T-cell (primary cell): ENCODE data around the gene C1QL4. TPM values are rescaled to one million over a fixed set of nuclear protein-coding genes. Genes with fewer than 3 reads are reported as not detected.
A peak's percentile ranks its signal among the peaks of the same experiment; 100 is the strongest.
"Not testable (repeated sequence)": the region's sequence is repeated elsewhere in the genome, so short reads cannot be mapped to it uniquely, and the experiment has no call there.

ENCODE experiments used
- ATAC-seq, 4 experiments: fragments of 200-7000 bp in 3 of 4; fragments of 150-1000 bp in 1 of 4; cut with Tn5 transposase; replicated peaks in 1 of 4; 1 replicate in 3 of 4; 2 replicates in 1 of 4; pipeline ENCODE4 v1.10.0; 2021; ENCODE audit warnings: moderate library complexity in 3 of 4, mild to moderate bottlenecking in 2 of 4, moderate number of reproducible peaks in 1 of 4
- CTCF ChIA-PET, 2 donors: fragments of 300-600 bp; sonication (Branson Sonifier 250); formaldehyde crosslinking; loops; one replicate each; lab custom pipeline; 2022; ENCODE audit warnings: antibody characterized with exemption in 2 of 2; lab: Charles Lee
- POLR2A ChIA-PET, 2 donors: fragments of 300-600 bp; sonication (Branson Sonifier 250); formaldehyde crosslinking; loops; one replicate each; lab custom pipeline; 2022; ENCODE audit warnings: antibody characterized with exemption in 2 of 2; lab: Charles Lee
- DNase-seq, 35 experiments: peaks; one replicate each; pipeline versions ENCODE4 v3.0.0 to v3.0.0-alpha.2; 2013 to 2023
- H3K27ac ChIP-seq: one replicate; pipeline ENCODE4 v1.5.1; 2013; ENCODE audit warnings: low read length
- H3K27me3 ChIP-seq, 2 experiments: replicated peaks in 1 of 2; 1 replicate in 1 of 2; 2 replicates in 1 of 2; pipeline versions ENCODE4 v1.6.1 to v1.7.0; 2013; ENCODE audit warnings: low read length in 1 of 2, mixed read lengths in 1 of 2; ENCODE audit not compliant: control insufficient read depth in 2 of 2, insufficient read depth in 2 of 2; ENCODE audit errors: extremely low read depth in 1 of 2
- H3K36me3 ChIP-seq, 2 donors: 1 replicate in 1 of 2; 2 replicates in 1 of 2; pipeline versions ENCODE4 v1.6.1 to v1.7.0; 2013; ENCODE audit warnings: low read length in 1 of 2; ENCODE audit not compliant: control insufficient read depth in 2 of 2, insufficient read depth in 1 of 2; ENCODE audit errors: extremely low read depth in 1 of 2
- H3K4me1 ChIP-seq, 2 experiments: 1 replicate in 1 of 2; 2 replicates in 1 of 2; pipeline versions ENCODE4 v1.6.1 to v1.7.0; 2013; ENCODE audit warnings: low read length in 2 of 2, mixed read lengths in 1 of 2; ENCODE audit not compliant: insufficient read depth in 2 of 2, control insufficient read depth in 1 of 2; ENCODE audit errors: extremely low read depth in 1 of 2
- H3K4me3 ChIP-seq, 2 donors: 1 replicate in 1 of 2; 2 replicates in 1 of 2; pipeline versions ENCODE4 v1.5.1 to v1.7.0; 2013; ENCODE audit warnings: mild to moderate bottlenecking in 2 of 2, low read length in 1 of 2, moderate library complexity in 1 of 2; ENCODE audit not compliant: control insufficient read depth in 1 of 2; ENCODE audit errors: extremely low read depth in 1 of 2
- H3K9me3 ChIP-seq: 2 replicates; pipeline ENCODE4 v1.7.0; 2013
- H3K27ac Mint-ChIP-seq, 2 donors: one replicate each; pipeline ENCODE4 v1.8.0; 2020 to 2021; ENCODE audit warnings: mild to moderate bottlenecking in 2 of 2, mixed read lengths in 2 of 2
- H3K27me3 Mint-ChIP-seq, 2 donors: one replicate each; pipeline ENCODE4 v1.8.0; 2021 to 2022; ENCODE audit warnings: mixed read lengths in 2 of 2
- H3K36me3 Mint-ChIP-seq: one replicate; pipeline ENCODE4 v1.8.0; 2021; ENCODE audit warnings: mixed read lengths
- H3K4me1 Mint-ChIP-seq, 3 donors: one replicate each; pipeline ENCODE4 v1.8.0; 2020 to 2022; ENCODE audit warnings: mixed read lengths in 3 of 3, mild to moderate bottlenecking in 1 of 3
- H3K4me3 Mint-ChIP-seq, 3 donors: one replicate each; pipeline ENCODE4 v1.8.0; 2020 to 2022; ENCODE audit warnings: mild to moderate bottlenecking in 3 of 3, mixed read lengths in 3 of 3, moderate library complexity in 3 of 3
- H3K9me3 Mint-ChIP-seq, 3 donors: one replicate each; pipeline ENCODE4 v1.8.0; 2020 to 2022; ENCODE audit warnings: mixed read lengths in 3 of 3
- WGBS: methylation state at CpG from one replicate; pipeline ENCODE4 v1.1.5; 2013; ENCODE audit warnings: missing lambda C conversion rate; ENCODE audit not compliant: insufficient coverage; 5-methylcytosine and 5-hydroxymethylcytosine counted together
- total RNA-seq, 35 experiments: library from RNA in 6 of 35; stranded (reverse) in 6 of 35; fragments of 120-200 nt in 1 of 35; gene quantifications; one replicate each; pipeline versions ENCODE4 v1.2.1 to v1.2.4 and lab custom pipeline; 2013 to 2026

The C1QL4 gene
- total RNA-seq, 5 donors from 2014 or later (not counting 1 experiment from before 2014, with no cell fraction given): not detected

DNA sequence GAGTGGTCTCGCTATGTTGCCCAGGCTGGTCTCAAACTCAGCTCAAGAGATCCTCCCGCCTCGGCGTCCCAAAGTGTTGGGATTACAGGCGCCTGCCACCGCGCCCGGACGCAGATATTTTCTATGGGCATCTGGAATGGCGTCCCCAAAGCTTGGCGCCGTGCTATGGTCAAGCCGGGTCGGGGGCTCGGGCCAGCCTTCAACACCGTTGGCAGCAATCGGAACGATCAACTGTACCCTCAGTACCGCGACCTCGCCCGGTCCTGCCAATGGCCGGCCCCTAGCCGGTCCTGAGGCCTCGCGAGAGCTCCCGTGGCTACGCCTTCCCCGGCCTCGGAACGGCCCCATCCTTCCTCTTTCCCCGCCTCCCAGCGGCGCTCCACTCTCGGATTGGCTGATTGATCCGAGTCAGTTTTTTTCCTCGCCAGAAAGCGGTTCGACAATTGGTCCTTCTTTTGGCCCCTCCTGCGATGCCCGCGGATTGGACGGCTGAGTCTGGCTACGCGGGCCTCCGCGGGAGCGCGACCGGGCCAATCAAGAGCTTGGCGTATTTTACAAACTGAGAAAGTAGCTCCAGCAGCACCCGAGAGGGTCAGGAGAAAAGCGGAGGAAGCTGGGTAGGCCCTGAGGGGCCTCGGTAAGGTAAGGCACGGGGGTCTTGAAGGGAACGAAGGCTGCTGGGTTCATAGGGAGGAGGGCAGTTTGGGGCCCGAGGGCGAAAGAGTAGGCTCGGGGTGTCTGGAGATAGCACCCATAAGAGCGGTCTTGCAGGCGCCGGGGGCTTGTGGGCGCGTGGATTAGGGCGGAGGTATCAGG is 14.1 kb downstream of the C1QL4 start, which contains the start of gene TROAP:
TSS of gene TROAP (plus strand) at position 548 of the 816 bp plus-strand sequence. CDS start 354 bp downstream, outside the sequence.
- peak within 1 kb of the TSS; percentile 86 to 90 (median 87) for H3K4me3 Mint-ChIP-seq

DNA sequence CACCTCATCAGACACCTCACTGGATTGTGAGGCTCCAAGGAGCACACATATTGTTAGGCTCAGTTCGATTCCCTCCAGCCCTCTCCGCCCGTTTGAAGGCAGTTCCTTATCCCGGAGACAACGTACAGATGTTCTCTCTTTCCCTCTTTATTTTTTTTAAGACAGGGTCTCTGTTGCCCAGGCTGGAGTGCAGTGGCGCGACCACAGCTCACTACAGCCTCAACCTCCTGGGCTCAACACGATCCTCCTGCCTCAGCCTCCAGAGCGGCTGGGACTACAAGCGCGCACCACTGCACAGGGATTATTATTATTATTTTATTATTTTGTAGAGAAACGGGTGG is 14.7 kb downstream of the C1QL4 start:
- H3K9me3 ChIP-seq: no peaks in the 10 kb centered on the region
- Mint-ChIP-seq H3K4me1 (peaks cover 17 to 22% (median 20%) of the 10 kb centered on the region in 3 donors), H3K9me3 (no peaks in the 10 kb centered on the region), H3K36me3 (no peaks in the 10 kb centered on the region), H3K4me3 (peak overlapping the region; percentile 86 to 90 (median 87)), H3K27ac (peak overlapping the region; percentile 52 to 75), H3K27me3 (no peaks in the 10 kb centered on the region)
- POLR2A ChIA-PET: interaction anchor here in 1 of 2 donors (0.5 to 1.2 kb wide), 3 partner anchors 156 to 791 kb away, joined by 5 to 6 read pairs (median 6); partner anchors contain the start of gene TMBIM6
- DNase-seq (no peak), ATAC-seq (no peak)
- 42% methylated on average over 5 of the region's 12 CpGs for WGBS
- CTCF ChIA-PET: interaction anchor here (0.6 to 1.8 kb wide), 12 partner anchors 9 to 297 kb away, joined by 3 to 12 read pairs (median 4); no protein-coding TSS in a partner anchor
- peaks cover 5 to 22% of the 10 kb centered on the region in 2 experiments for H3K4me1 ChIP-seq
- H3K4me3 ChIP-seq: peak overlapping the region; percentile 83 to 95
- H3K27me3 ChIP-seq: no peaks in the 10 kb centered on the region
- no peaks in the 10 kb centered on the region for H3K36me3 ChIP-seq
- peak overlapping the region; percentile 60 for H3K27ac ChIP-seq

More for the DNA sequence above, 14.1 kb downstream of the C1QL4 start, which contains the start of gene TROAP:
- H3K27me3 Mint-ChIP-seq: no peaks in the 10 kb centered on the region
- Histone ChIP-seq H3K36me3 (no peaks in the 10 kb centered on the region), H3K9me3 (no peaks in the 10 kb centered on the region), H3K4me3 (peak within 1 kb of the TSS; percentile 83 to 95), H3K27ac (peak within 1 kb of the TSS; percentile 60), H3K4me1 (peaks cover 5 to 22% of the 10 kb centered on the region in 2 experiments), H3K27me3 (no peaks in the 10 kb centered on the region)
- H3K36me3 Mint-ChIP-seq: no peaks in the 10 kb centered on the region
- under 1% methylated on average over 58 of the region's 65 CpGs for WGBS
- DNase-seq (peak; percentile 92 to 98 (median 96)), ATAC-seq (peak; percentile 96 to 99 (median 98))
- peak within 1 kb of the TSS; percentile 71 to 75 for H3K27ac Mint-ChIP-seq
- H3K9me3 Mint-ChIP-seq: no peaks in the 10 kb centered on the region
- ChIA-PET CTCF (interaction anchor here (0.6 to 1.8 kb wide), 14 partner anchors 9 to 1166 kb away, joined by 3 to 12 read pairs (median 4); no protein-coding TSS in a partner anchor), POLR2A (interaction anchor here (0.5 to 1.2 kb wide), 7 partner anchors 44 to 790 kb away, joined by 3 to 7 read pairs (median 5); partner anchors contain the start of genes SPATS2 (in 1 of the 2) and TMBIM6 (in 1 of the 2))
- H3K4me1 Mint-ChIP-seq: peaks cover 17 to 22% (median 20%) of the 10 kb centered on the region in 3 donors

DNA sequence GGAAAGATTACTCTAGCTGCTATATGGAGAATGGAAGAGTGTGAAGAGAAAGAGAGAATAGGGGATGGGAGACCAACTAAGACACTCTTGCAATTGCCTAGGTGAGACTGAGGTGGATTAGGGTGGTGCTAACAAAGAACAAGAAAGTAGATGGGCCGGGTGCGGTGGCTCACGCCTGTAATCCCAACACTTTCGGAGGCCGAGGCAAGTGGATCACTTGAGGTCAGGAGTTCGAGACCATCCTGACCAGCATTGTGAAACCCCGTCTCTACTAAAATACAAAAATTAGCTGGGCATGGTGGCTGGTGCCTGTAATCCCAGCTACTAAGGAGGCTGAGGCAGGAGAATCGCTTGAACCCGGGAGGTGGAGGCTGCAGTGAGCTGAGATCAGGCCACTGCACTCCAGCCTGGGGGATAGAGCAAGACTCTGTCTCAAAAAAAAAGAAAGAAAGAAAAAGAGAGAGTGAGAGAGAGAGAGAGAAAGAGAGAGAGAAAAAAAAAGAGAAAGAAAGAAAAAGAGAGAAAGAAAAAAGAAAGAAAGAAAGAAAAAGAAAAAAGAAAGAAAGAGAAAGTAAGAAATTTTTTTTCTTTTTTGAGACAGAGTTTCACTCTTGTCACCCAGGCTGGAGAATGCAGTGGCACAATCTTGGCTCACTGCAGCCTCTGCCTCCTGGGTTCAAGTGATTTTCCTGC is 16.4 kb downstream of the C1QL4 start:
- Mint-ChIP-seq H3K4me1 (peaks cover 17 to 22% (median 20%) of the 10 kb centered on the region in 3 donors), H3K4me3 (peak overlapping the region in 2 of 3 donors; percentile 24 to 36)
- H3K27me3 ChIP-seq, ATAC-seq, H3K9me3 Mint-ChIP-seq, DNase-seq, POLR2A ChIA-PET, H3K4me3 ChIP-seq, H3K9me3 ChIP-seq, H3K27ac Mint-ChIP-seq, H3K27ac ChIP-seq, H3K27me3 Mint-ChIP-seq, H3K36me3 Mint-ChIP-seq, H3K36me3 ChIP-seq: not testable (repeated sequence)
- CTCF ChIA-PET: interaction anchor here in 1 of 2 donors (0.6 kb wide), 1 partner anchor 17 kb away, joined by 3 read pairs; no protein-coding TSS in a partner anchor
- WGBS: 100% methylated on average over 4 of the region's 9 CpGs
- H3K4me1 ChIP-seq: peaks cover 5 to 22% of the 10 kb centered on the region in 2 experiments

DNA sequence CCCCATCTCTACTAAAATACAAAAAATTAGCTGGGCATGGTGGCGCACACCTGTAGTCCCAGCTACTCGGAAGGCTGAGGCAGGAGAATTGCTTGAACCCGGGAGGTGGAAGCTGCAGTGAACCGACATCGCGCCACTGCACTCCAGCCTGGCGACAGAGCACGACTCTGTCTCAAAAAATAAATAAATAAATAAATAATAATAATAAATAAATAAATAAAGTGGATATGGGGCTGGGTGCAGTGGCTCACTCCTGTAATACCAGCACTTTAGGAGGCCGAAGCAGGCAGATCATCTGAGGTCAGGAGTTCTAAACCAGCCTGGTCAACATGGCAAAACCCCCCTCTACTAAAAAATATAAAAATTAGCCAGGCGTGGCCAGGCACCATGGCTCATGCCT is 19.9 kb downstream of the C1QL4 start:
- DNase-seq, H3K36me3 ChIP-seq, H3K27ac ChIP-seq, H3K9me3 ChIP-seq, H3K9me3 Mint-ChIP-seq, H3K4me1 Mint-ChIP-seq, H3K4me1 ChIP-seq, H3K4me3 ChIP-seq, H3K27me3 Mint-ChIP-seq, ATAC-seq, H3K27me3 ChIP-seq, H3K36me3 Mint-ChIP-seq, H3K4me3 Mint-ChIP-seq, H3K27ac Mint-ChIP-seq, CTCF ChIA-PET: not testable (repeated sequence)
- no CpG with 5 or more reads among the region's 10 CpGs for WGBS
- POLR2A ChIA-PET: interaction anchor here in 1 of 2 donors (0.6 kb wide), 1 partner anchor 89 kb away, joined by 4 read pairs; no protein-coding TSS in a partner anchor

DNA sequence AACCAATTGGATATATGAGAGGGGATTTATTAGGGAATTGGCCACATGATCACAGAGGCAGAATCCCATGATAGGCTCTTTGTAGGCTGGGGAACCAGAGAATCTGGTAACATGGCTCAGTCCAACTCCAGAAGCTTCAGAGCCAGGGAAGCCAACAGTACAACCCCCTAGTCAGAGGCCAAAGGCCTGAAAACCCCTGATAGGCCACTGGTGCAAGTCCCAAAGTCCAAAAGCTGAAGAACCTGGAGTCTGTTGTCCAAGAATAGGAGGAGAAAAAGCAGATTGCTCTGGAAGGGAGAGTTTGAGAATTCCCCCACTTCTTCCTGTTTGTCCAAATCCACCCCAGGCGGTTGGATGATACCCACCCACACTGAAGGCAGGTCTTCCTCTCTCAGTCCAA is 22.2 kb downstream of the C1QL4 start:
- Mint-ChIP-seq H3K4me3 (no peak overlapping the region), H3K9me3 (no peaks in the 10 kb centered on the region), H3K27me3 (peaks cover 9 to 15% of the 10 kb centered on the region in 2 donors), H3K27ac (no peak overlapping the region), H3K4me1 (no peaks in the 10 kb centered on the region), H3K36me3 (no peaks in the 10 kb centered on the region)
- CTCF ChIA-PET: no interaction called here
- H3K4me3 ChIP-seq: no peak overlapping the region
- H3K36me3 ChIP-seq: no peaks in the 10 kb centered on the region
- peaks cover 0 to 2% of the 10 kb centered on the region in 2 experiments for H3K27me3 ChIP-seq
- no peak overlapping the region for H3K27ac ChIP-seq
- no CpG with 5 or more reads among the region's 1 CpG for whole genome bisulfite sequencing
- no peaks in the 10 kb centered on the region for H3K9me3 ChIP-seq
- H3K4me1 ChIP-seq: no peaks in the 10 kb centered on the region
- DNase-seq (no peak), ATAC-seq (no peak)
- POLR2A ChIA-PET: no interaction called here

DNA sequence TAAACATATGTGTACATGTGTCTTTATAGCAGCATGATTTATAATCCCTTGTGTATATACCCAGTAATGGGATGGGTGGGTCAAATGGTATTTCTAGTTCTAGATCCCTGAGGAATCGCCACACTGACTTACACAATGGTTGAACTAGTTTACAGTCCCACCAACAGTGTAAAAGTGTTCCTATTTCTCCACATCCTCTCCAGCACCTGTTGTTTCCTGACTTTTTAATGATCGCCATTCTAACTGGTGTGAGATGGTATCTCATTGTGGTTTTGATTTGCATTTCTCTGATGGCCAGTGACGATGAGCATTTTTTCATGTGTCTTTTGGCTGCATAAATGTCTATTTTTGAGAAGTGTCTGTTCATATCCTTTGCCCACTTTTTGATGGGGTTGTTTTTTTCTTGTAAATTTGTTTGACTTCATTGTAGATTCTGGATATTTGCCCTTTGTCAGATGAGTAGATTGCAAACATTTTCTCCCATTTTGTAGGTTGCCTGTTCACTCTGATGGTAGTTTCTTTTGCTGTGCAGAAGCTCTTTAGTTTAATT is 26.5 kb downstream of the C1QL4 start:
- H3K9me3 ChIP-seq, H3K27ac ChIP-seq, H3K9me3 Mint-ChIP-seq, POLR2A ChIA-PET, H3K36me3 Mint-ChIP-seq, H3K4me1 ChIP-seq, H3K27ac Mint-ChIP-seq, CTCF ChIA-PET, H3K4me3 ChIP-seq, H3K36me3 ChIP-seq, H3K4me3 Mint-ChIP-seq, H3K4me1 Mint-ChIP-seq, ATAC-seq, DNase-seq: not testable (repeated sequence)
- H3K27me3 Mint-ChIP-seq: peaks cover 31 to 45% of the 10 kb centered on the region in 2 donors
- WGBS: no CpG with 5 or more reads among the region's 3 CpGs
- H3K27me3 ChIP-seq: peaks cover 0 to 11% of the 10 kb centered on the region in 2 experiments
